Measurements from ENCODE around the gene RETREG1. TPM values are rescaled to one million over a fixed set of nuclear protein-coding genes. Genes with fewer than 3 reads are reported as not detected.

Gene RETREG1
- total RNA-seq, 1 experiment from 2014 or later = 3.4 TPM

- Histone ChIP-seq H3K27me3 (ENCODE audit: insufficient read depth, low read length) (no peaks in the 10 kb centered on the region), H3K79me2 (ENCODE audit: insufficient read depth, low read length) (no peaks in the 10 kb centered on the region), H4K5ac (ENCODE audit: insufficient read length, low read depth, low read length) (no peak overlapping the region), H2BK120ac (ENCODE audit: low read depth, low read length, poor library complexity, severe bottlenecking) (no peak overlapping the region), H3K27ac (ENCODE audit: insufficient read length, low read depth, low read length) (no peak overlapping the region), H3K23ac (ENCODE audit: insufficient read length, low read depth, low read length) (no peak overlapping the region), H2BK5ac (ENCODE audit: insufficient read length, low read length) (no peak overlapping the region), H3K4me2 (ENCODE audit: insufficient read depth, insufficient read length, low read length) (no peak overlapping the region), H3T11ph (ENCODE audit: low read length) (no peak overlapping the region), H3K9ac (ENCODE audit: extremely low read depth, insufficient read length, low read length) (no peak overlapping the region), H4K20me1 (ENCODE audit: control insufficient read depth, insufficient read depth, insufficient read length) (no peaks in the 10 kb centered on the region), H4K91ac (ENCODE audit: insufficient read length, low read depth, low read length) (no peak overlapping the region), H3K23me2 (ENCODE audit: insufficient read length, low read depth, low read length, poor library complexity, severe bottlenecking) (no peaks in the 10 kb centered on the region), H2AK5ac (ENCODE audit: insufficient read length, low read length) (no peak overlapping the region), H3K79me1 (ENCODE audit: insufficient read depth, low read depth, low read length, poor library complexity, severe bottlenecking) (no peaks in the 10 kb centered on the region), H2BK12ac (ENCODE audit: insufficient read length, low read depth, low read length) (no peak overlapping the region), H2BK15ac (ENCODE audit: low read depth, low read length) (no peak overlapping the region), H3K18ac (ENCODE audit: insufficient read length, low read depth, low read length) (no peak overlapping the region), H3K56ac (ENCODE audit: insufficient read length, low read depth, low read length) (no peak overlapping the region), H3K9me3 (ENCODE audit: control insufficient read depth, low read depth, low read length) (no peaks in the 10 kb centered on the region), H3K4me1 (ENCODE audit: insufficient read depth, low read length) (no peaks in the 10 kb centered on the region), H3K4ac (ENCODE audit: low read depth, low read length) (no peak overlapping the region), H2BK20ac (ENCODE audit: low read depth, low read length, poor library complexity, severe bottlenecking) (no peak overlapping the region), H3K14ac (ENCODE audit: insufficient read depth, low read length) (no peak overlapping the region), H2AFZ (ENCODE audit: low read length) (no peak overlapping the region), H4K8ac (replicated peaks; ENCODE audit: insufficient read length, low read depth, low read length) (no peak overlapping the region)
- Mint-ChIP-seq H3K27ac (no peak overlapping the region), H3K27me3 (ENCODE audit: low read depth) (peaks cover 10% of the 10 kb centered on the region), H3K9me3 (no peaks in the 10 kb centered on the region), H3K4me3 (no peak overlapping the region), H3K4me1 (peaks cover 1 to 3% of the 10 kb centered on the region in 2 experiments), H3K36me3 (ENCODE audit: insufficient read depth in 1 of 3, low read depth in 3 of 3) (no peaks in the 10 kb centered on the region)
- TF ChIP-seq CTCF (conservative IDR thresholded peaks at IDR 0.05) = no peak
- no peak for DNase-seq
- no CpG with 5 or more reads among the region's 5 CpGs for WGBS (ENCODE audit: extremely low coverage, insufficient read length, low lambda C conversion rate)
These were observed 10.0 kb upstream of the RETREG1 start for GRCh38 chr5:16626696-16627264.
